GM12864 (cell line): Measurements from ENCODE around the gene RBMS3.

Experiments
- DNase-seq: peaks from one replicate; pipeline ENCODE4 v3.0.0-alpha.2; 2011; ENCODE audit warnings: low read depth
- H3K4me3 ChIP-seq: 2 replicates; pipeline ENCODE4 v1.5.1; 2011; ENCODE audit warnings: mild to moderate bottlenecking, low read depth, low read length, control low read depth
- TF ChIP-seq, protein P1 (sequence below): IDR thresholded peaks from 2 replicates; pipeline ENCODE4 v1.5.1; 2011; ENCODE audit warnings: low read depth, mild to moderate bottlenecking, moderate library complexity, low read length, control low read depth, inconsistent platforms; ENCODE audit errors: missing control alignments

Gene RBMS3

DNA sequence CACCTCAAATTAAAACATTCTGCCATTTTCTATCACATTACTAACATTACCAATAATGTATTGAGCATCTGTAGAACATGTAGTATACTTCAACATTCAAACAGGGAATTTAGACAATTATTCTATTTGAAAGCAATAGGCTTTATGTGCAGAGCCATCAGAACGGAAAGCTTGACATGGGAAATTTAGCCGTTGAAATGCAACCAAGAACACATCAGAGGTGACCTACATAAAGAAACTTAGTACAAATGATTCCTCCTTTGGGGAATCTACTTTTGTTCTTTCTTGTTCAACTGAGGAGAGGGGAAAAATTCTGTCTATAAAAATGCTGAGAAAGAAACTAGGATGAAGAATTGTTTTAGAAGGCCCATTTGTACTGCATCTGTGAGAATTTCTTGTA is 38.6 kb upstream of the RBMS3 start:
- DNase-seq, result no peak
- TF ChIP-seq, protein P1, sequence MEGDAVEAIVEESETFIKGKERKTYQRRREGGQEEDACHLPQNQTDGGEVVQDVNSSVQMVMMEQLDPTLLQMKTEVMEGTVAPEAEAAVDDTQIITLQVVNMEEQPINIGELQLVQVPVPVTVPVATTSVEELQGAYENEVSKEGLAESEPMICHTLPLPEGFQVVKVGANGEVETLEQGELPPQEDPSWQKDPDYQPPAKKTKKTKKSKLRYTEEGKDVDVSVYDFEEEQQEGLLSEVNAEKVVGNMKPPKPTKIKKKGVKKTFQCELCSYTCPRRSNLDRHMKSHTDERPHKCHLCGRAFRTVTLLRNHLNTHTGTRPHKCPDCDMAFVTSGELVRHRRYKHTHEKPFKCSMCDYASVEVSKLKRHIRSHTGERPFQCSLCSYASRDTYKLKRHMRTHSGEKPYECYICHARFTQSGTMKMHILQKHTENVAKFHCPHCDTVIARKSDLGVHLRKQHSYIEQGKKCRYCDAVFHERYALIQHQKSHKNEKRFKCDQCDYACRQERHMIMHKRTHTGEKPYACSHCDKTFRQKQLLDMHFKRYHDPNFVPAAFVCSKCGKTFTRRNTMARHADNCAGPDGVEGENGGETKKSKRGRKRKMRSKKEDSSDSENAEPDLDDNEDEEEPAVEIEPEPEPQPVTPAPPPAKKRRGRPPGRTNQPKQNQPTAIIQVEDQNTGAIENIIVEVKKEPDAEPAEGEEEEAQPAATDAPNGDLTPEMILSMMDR, result no peak
- no peak overlapping the region for H3K4me3 ChIP-seq

DNA sequence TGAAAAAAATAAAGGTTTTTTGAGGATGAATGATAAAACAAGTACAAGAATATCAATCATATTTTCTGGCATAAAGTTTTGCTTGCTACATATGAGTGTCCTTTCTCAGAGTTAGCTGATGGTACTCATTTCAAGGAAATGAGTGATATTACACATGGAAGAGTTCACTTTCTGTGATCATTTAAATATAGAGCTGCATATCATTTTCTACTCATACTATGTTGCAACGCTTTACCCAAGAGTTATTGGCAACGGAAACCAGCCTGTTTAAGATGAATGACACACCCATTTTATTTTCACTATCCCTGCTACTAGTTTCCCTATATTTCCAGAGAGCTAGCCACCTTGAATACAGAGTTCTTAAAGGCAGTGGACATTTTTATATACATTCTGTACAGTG is 35.4 kb upstream of the RBMS3 start:
- DNase-seq, result no peak
- TF ChIP-seq, protein P1, result no peak
- H3K4me3 ChIP-seq, result no peak overlapping the region

DNA sequence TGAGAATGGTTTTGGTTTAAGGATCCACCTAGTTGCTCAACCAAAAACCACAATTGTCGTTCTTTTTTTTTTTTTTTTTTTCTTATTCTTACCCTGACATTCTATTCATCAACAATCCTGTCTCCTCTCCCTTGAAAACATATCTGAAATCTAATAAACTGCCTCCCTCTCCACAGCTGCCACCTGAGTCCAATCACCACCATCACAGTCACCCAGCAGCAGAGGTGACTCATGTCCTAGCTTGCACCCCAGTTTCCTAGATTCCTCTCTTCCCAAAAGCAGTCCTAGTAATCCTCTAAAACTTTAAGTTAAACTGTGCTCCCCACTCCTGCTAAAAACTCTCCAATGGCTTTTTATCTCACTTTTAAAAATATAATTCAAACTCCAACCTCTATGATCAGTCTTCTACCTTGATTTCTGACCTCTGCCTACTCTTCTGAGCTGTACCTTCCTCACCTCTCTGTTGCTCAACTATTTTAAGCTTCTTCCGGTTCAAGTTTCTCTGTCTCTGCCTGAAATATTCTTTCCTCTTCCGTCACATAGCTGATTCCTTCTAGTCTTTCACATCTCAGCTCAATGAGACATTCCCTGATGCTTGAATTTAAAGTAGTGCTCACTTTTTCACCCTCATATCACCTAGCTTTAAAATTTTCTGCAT is 33.7 kb upstream of the RBMS3 start:
- no peak for DNase-seq
- no peak overlapping the region for H3K4me3 ChIP-seq
- TF ChIP-seq, protein P1, result no peak

DNA sequence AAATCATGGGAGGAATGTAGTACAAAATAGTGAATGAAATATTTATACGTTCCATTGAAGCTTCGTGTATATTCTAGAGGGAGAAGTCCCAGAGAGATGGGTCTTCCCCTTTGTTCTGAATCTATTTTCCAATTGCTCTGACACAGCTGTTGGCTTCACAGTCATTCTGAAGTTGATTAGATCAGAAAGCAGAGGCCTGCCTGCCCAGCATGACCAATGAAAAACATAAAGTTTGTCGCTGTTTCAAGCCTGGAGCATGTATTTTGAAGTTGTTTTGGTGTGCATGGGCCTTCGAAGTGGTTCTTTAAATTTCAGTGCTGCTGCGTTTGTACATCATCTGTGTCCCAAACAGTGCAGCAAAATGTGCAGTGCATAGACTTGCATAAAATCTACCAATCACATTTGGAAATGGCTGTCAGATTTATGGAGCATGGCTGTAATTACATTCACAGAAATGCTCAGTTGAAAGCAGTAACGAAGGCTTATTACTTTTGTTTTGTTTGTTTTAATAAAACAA is 31.0 kb upstream of the RBMS3 start:
- TF ChIP-seq, protein P1, result no peak
- H3K4me3 ChIP-seq, result no peak overlapping the region
- DNase-seq, result no peak

DNA sequence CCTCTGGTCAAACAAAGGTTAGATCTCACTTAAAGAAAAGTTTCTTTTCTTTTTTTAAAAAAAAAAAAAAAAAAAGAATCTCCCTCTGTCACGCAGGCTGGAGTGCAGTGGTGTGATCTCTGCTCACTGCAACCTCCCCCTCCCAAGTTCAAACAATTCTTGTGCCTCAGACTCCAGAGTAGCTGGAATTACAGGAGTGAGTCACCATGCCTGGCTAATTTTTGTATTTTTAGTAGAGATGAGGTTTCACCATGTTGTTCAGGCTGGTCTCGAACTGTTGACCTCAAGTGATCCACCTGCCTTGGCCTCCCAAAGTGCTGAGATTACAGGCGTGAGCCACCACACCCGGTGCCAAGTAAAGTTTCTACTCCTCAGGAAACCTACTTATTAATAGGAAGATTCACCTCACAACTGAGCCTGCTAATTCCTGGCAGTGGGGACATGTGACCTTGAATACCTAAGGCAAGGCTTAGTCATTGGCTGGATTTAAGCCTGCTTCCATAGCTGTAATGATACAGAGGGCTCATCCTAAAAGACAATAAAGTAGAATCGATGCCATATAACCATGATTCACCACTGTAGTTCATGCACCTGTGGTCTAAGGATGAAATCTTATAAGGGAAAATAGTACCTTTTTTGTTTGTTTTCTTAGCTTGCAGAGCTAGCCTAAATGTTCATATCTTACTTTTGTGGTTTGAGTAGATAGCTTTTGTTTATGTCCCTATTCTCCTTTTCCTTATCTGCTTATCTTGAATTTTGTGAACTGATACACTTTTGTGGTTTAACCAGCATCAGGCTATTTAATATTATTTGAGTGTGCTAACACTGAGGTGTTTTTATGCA is 24.8 kb upstream of the RBMS3 start:
- TF ChIP-seq, protein P1, result no peak
- no peak overlapping the region for H3K4me3 ChIP-seq
- DNase-seq, result no peak

DNA sequence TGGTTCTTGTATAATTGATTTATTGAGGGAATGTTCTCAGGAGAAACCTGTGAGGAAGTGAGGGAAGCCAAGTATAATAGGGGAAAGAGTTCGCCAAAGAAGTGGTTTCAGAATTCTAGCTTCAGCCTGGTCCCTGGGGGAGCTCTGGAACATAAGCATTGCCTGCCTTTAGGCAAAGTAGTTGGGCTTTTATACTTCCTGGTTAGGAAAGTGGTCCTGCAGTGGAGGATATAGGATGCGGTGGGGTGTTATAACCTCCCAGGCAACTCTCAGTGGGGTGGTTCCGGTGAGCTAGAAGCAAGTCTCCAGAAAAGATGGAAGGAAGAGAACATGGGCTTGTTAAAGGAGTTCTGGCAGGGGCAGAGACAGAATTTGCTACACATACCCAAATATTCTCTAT is 22.7 kb upstream of the RBMS3 start:
- TF ChIP-seq, protein P1, result no peak
- no peak for DNase-seq
- H3K4me3 ChIP-seq, result no peak overlapping the region
